Lower leg skin (tissue), 4 donors: Measurements from ENCODE around the gene WDFY2. TPM values are rescaled to one million over a fixed set of nuclear protein-coding genes. Genes with fewer than 3 reads are reported as not detected.

Experiments
- DNase-seq, 2 donors: peaks; one replicate each; pipeline ENCODE4 v3.0.0-alpha.2; 2019; ENCODE audit warnings: low spot score in 2 of 2
- H3K4me3 ChIP-seq: fragments of 200-600 bp; sonication (generic); 2 replicates; pipeline ENCODE4 v1.5.1; 2017; ENCODE audit warnings: mild to moderate bottlenecking, low read depth; ENCODE audit not compliant: poor library complexity, severe bottlenecking
- CTCF ChIP-seq, 3 donors: fragments of 450-650 bp; IDR thresholded peaks; one replicate each; pipeline ENCODE4 v1.5.1; 2016; ENCODE audit warnings: antibody characterized with exemption in 3 of 3, mild to moderate bottlenecking in 3 of 3, moderate library complexity in 2 of 3
- POLR2A ChIP-seq, 2 donors: fragments of 450-650 bp; IDR thresholded peaks; one replicate each; pipeline ENCODE4 v1.6.1; 2016 to 2017; ENCODE audit warnings: antibody characterized with exemption in 2 of 2, mild to moderate bottlenecking in 1 of 2, moderate library complexity in 1 of 2
- WGBS, 2 donors: methylation state at CpG; one replicate each; pipeline ENCODE4 v1.1.5; 2018; 5-methylcytosine and 5-hydroxymethylcytosine counted together
- intact Hi-C: fragments of 100-400 bp; cut with DNase I; formaldehyde crosslinking; loops from one replicate; pipeline ENCODE4 v1.15.0; 2023; ENCODE audit warnings: low total_unique reads
- total RNA-seq, 4 donors: library from RNA; depleted of rRNA; stranded (reverse); fragments of >200 nt; gene quantifications; one replicate each; pipeline ENCODE4 v1.1.0, GENCODE V29; 2016

WDFY2 gene
- total RNA-seq, 4 donors from 2014 or later = 20.1 to 40.3 (median 22.4) TPM

GRCh38 chr13:51742611-51743010 lies 158.3 kb downstream of the WDFY2 start:
- no peak for DNase-seq
- intact Hi-C loops = loop anchor here (10.0 kb wide), 1 partner anchor 148 kb away; no protein-coding TSS in a partner anchor
- 100% methylated on average over 2 of the region's 2 CpGs for WGBS, 2 donors
- no peak for TF ChIP-seq POLR2A (IDR thresholded peaks at IDR 0.05)
- no peak for TF ChIP-seq CTCF (IDR thresholded peaks at IDR 0.05)
- no peak overlapping the region for H3K4me3 ChIP-seq

- TF ChIP-seq CTCF (IDR thresholded peaks at IDR 0.05) = no peak
- TF ChIP-seq POLR2A (IDR thresholded peaks at IDR 0.05) = no peak
- 88% methylated on average over 2 of the region's 2 CpGs for WGBS, 2 donors
- no peak for DNase-seq
- intact Hi-C loops = loop anchor here (10.0 kb wide), 1 partner anchor 150 kb away; no protein-coding TSS in a partner anchor
- no peak overlapping the region for H3K4me3 ChIP-seq
Observed at GRCh38 chr13:51745243-51745642, 161.0 kb downstream of the WDFY2 start.

GRCh38 chr13:51746802-51747201 lies 162.5 kb downstream of the WDFY2 start:
- peak in 1 of 2 donors; percentile 49 for DNase-seq
- intact Hi-C loops = loop anchor here (10.0 kb wide), 1 partner anchor 152 kb away; no protein-coding TSS in a partner anchor
- H3K4me3 ChIP-seq = no peak overlapping the region
- WGBS, 2 donors = 77 to 80% methylated on average over 2 of the region's 2 CpGs
- TF ChIP-seq CTCF (IDR thresholded peaks at IDR 0.05) (no peak), POLR2A (IDR thresholded peaks at IDR 0.05) (no peak)

- DNase-seq = no peak
- TF ChIP-seq POLR2A (IDR thresholded peaks at IDR 0.05) (no peak), CTCF (IDR thresholded peaks at IDR 0.05) (no peak)
- WGBS, 2 donors = 88 to 96% methylated on average over 9 of the region's 9 CpGs
- intact Hi-C loops = loop anchor here (10.0 kb wide), 1 partner anchor 153 kb away; no protein-coding TSS in a partner anchor
- H3K4me3 ChIP-seq = no peak overlapping the region
Observed at GRCh38 chr13:51747438-51748434, 163.5 kb downstream of the WDFY2 start.

- intact Hi-C loops = no loop called here
- TF ChIP-seq CTCF (IDR thresholded peaks at IDR 0.05) = no peak
- no peak for DNase-seq
- no peak overlapping the region for H3K4me3 ChIP-seq
- WGBS, 2 donors = 80 to 97% methylated on average over 2 of the region's 2 CpGs
Observed at GRCh38 chr13:51756651-51757050, 172.4 kb downstream of the WDFY2 start.
